Stimulated activated CD8-positive, alpha-beta memory T cell treated with anti-CD3 and anti-CD28 coated beads, Interleukin-15, amount 100 ng/mL, for 4 hours (primary cell): ENCODE data around the gene TPM4.

ENCODE experiments used
- DNase-seq, 2 donors: peaks; one replicate each; pipeline ENCODE4 v3.0.0-alpha.2; 2020; ENCODE audit warnings: low read depth in 2 of 2

The TPM4 gene

DNA sequence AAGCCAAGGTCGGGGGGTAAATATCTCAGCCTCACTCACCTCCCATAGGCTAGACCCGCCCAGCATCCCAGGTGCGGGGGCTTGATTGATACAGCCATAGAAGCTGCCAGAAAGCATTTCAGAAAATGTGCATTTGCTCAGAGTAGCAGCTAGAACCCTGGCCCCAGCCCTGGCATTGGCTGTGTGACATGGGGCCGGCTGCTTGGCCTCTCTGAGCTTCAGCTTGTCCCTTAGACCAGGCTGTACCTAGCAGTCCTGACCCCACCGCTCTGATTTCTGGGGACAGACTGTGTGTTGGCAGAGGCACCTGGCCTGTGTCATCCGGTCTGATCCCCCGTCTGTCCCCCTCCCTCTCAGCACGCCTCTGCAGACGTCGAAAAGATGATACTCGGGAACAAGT, 50.8 kb downstream of the TPM4 start:
- DNase-seq = no peak

DNA sequence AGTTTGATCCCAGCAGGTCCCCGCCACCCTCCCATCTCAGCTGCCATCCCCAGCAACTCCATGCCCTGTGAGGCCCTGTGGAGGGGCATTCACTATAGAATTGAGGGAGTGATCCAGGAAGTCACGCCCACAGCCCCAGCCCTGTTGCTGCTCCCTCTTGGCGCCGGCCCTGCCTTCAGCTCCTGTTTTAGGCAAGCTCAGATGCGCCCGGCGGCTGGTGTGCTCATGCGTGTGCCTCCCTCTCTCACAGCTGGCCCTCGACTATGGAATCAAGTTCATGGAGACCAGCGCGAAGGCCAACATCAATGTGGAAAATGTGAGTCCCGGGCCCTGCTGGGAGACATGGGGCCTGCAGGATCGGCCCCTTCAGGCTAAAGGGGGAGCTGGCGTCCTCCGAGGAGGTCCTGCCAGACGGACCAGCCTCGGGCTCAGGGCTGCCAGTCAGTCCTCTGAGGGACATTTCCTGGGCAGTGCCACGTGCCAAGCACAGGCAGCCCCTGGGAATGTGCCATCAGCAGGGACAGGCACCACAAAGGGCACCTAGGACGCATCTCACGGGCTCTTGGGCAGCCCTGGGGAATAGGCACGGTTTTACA, 51.6 kb downstream of the TPM4 start:
- no peak for DNase-seq

DNA sequence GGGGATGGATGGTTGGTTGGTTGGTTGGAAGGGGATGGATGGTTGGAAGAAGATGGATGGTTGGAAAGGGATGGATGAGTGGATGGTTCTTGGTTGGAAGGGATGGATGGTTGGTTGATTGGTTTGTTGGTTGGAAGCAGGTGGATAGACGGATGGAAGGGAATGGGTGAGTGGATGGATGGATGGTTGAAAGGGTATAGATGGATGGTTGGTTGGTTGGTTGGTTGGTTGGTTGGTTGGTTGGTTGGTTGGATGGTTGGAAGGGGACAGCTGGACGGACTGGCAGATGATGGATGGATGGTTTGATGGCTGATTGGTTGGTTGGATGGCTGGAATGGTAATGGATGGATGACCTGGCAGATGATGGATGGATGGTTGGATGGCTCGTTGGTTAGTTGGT, 55.4 kb downstream of the TPM4 start:
- no peak for DNase-seq

DNA sequence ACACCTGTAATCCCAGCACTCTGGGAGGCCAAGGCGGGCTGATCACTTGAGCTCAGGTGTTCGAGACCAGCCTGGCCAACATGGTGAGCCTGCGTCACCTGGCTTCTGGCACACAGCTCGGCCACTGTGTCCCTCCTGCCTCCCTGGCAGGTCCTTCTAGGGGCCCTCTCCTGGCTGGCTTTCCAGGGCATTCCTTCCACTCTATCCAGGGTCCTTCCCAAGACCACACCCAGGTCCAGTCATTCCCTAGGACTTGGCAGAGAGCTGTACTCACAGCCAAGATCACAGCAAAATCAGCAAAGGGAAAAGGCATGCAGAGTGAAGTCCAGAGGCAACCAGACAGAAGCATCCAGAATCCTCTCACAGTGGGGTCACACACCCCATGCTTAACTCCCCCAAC, 57.5 kb downstream of the TPM4 start:
- DNase-seq = no peak

DNA sequence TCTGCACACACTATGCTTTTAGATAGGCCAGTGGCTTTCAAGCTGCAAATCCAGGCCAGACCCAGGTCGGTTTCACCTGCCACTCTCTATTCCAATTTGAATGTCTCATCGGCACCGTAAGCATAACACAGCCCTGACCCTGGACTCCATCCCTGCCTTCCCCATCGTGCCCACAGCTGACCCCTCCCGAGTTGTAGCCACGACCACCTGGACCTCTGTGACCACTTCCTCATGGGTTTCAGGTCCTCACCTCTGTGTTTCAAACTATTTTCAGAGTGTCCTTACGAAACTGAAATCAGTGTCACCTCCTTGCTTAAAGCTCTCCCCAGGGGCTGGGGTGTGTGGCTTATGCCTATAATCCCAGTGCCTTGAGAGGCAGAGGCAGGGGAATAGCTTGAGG, 58.2 kb downstream of the TPM4 start:
- no peak for DNase-seq

DNA sequence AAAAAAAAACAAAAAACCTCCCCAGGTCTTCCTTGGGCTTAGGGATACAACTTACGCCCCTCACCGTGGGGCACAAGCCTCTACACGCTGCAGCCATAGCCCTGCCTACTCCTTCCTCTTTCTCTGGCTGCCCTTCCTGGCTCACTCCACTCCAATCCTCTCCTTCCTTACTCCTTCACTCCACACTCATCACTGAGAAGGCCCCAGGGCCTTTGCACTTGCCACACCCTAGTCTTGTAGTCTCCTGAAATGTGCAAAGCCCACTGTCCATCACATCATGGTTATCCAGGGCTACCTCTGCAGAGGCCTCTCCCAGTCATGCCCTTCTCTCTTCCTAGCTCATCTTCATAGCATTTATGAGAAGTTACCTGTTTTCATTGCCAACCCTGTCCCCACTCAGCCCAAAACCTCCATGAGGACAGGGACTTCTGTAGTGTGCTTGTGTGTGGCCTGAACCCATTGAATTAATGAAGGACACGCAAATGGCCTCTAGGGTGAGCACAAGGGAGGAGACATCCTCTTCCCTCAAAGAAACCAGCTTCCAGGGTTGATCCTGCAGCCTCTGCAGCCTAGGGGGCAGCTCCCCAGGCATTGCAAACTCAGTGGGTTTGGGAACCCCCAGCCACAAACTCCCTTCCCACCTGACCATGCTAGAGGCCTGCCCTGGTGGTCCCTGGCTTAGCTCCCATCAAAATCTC, 59.3 kb downstream of the TPM4 start:
- DNase-seq = no peak

DNA sequence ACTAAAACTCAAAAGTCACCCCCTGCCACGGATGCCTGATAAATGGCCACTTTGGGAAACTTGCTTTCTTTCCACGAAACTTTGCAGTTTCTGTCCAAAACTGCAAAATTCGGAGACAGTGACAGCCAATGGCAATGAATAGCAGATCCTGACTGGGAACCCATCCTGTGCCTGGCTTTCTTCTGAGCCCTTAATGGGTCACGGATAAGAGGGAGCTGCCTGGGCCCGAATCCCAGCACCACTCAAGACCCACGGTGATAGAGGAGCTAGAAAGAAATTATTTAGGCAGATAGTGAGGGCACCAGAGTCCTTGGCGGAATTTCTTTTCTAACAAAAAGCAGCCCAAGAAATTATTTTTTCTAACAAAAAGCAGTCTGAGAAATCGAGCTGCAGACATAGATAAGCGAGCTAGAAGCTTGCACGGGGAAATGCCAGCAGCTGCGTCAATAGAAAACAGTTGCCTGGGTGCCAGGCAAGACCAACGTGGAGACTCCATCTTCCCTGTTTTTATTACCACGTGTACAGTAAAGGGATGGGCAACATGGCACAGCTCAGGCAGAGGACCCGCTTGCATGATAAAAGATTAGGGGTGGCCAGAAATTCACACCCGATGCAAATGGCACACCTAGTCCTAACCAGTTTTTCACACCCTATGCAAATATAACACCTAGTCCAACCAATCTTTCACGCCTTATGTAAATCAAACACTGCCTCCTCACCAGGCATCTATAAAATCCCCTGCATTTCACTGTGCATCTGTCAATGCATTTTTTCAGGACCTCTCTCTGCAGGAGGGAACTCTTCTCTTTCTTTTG, 60.1 kb downstream of the TPM4 start:
- no peak for DNase-seq

DNA sequence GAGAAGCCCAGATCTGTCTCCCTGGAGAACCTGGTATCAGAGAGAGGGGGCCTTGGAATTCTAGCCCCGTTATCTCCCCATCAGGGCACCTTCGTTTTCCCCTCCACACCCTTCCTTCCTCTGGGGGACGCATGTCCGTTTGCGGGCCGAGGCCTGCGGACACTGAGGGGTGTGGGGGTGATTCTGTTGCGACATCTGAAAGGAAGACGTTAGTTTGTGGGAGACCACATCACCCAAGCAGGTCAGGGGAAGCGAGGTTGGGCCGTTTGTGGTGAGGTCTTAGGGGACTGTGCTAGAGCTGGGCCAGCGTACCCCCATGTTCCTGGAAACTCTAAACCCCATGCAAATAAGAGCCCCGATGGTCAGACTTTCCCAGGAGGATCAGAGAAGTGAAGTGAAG, 63.5 kb downstream of the TPM4 start:
- no peak for DNase-seq

DNA sequence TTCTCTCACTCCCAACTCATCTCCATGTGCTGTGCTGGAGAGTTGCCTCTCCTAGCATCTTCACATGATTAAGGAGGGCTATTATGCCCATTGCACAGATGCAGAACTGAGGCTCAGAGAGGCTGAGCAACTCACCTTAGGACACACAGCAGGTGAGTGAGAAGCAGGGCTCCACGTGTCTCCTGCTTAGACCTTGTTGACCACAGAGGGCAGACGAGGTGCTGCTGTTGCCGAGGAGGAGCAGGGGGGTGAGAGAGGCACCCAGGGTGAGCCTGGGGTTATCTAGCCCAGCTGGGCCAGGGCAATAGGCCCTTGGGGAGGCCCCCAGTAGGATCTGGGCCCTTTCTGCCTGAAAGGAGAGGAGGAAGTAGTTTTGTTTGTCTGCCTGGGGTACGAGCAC, 64.7 kb downstream of the TPM4 start:
- no peak for DNase-seq

DNA sequence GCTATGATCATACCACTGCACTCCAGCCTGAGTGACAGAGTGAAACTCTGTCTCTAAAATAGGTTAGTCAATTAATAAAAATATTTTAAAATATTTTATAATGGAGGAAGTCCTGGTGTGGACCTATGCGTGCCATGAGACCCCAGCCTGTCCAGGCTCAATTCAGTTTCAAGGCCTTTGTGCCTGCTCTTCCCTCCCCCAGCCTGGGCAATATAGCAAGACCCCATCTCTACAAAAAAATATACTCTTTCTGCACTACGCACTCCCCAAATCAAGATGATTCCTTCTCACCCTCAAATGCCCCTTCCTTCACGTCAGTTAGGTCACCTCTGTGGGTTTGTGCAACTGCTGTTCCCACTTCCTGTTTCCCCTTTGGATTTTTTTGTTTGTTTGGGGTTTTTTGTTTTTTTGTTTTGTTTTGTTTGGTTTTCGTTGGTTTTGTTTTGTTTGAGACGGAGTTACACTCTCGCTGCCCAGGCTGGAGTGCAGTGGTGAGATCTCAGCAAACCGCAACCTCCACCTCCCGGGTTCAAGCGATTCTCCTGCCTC, 65.8 kb downstream of the TPM4 start:
- no peak for DNase-seq

DNA sequence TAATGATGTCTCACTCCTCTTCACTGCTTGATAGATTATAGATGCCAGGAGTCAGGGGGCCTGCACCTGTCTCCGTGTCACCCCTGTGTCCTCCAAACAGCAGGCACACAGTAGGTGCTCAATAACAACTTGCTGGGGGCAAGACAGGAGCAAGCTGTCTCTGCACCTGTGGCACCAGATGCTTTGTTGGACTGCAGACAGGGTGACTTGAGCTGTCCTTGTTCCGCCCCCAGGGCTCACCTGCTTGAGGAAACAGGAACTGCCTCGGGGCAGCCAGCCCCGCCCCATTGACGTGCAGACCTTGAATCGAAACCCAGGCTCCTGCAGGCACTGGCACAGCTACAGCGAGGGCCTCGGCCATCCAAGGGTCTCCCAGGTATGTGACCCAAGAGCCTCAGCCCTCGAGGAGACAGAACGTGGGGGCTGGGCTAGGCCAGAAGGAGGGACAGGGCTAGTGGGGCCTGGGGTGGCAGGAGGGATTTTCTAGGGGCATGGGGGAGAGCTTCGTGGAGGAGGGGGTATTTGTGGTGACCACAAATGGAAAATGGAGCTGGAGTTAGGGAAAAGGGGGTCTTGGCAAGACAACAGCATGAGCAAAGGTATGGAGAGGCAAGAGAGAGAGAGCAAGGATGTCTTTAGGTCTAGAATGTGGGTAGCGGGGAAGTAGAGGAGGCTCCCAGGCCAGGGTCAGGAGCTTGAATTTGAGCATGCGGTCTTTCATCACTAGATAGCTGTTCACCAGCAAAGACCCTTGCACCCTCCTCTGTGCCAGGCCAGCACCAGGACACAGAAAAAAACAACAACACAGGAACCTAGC, 67.3 kb downstream of the TPM4 start, which contains the start of gene HSH2D:
HSH2D (plus strand) TSS at position 287 of the 817 bp plus-strand sequence. CDS start 5,066 bp downstream, outside the sequence.
- peak; percentile 49 to 69 for DNase-seq

DNA sequence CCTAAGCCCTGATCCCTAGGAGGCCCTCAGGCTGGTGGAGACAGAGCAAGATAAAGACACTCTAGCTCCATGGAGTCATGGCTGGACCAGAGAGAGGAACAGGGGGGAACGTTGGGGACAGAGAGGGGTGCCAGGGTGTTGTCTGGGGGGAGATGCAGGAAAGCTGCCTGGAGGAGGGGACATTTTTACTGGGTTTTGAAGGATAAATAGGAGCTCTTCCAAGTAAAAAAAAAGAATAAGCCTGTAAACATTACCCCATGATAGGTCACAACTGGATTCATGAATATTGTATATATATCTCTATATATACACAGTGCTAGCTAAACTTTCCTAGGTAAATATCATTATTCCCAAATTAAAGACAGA, 67.9 kb downstream of the TPM4 start:
- DNase-seq = no peak

DNA sequence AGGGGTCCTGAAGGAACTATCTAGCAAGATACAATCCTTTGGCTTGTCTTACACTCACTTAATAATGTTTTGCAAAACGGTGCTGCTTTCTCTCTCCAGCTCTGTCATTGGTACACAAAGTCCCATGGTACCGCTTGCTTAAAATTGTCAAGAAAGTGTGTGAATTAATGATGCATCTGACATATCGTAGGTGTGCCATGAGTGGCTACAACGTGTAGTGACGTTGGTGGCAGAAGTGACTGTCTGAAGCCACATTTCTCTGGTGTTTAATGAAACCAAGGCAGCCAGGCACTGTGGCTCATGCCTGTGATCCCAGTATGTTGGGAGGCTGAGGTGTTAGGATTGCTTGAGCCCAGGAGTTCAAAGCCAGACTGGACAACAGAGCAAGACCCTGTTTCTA, 69.8 kb downstream of the TPM4 start:
- no peak for DNase-seq

DNA sequence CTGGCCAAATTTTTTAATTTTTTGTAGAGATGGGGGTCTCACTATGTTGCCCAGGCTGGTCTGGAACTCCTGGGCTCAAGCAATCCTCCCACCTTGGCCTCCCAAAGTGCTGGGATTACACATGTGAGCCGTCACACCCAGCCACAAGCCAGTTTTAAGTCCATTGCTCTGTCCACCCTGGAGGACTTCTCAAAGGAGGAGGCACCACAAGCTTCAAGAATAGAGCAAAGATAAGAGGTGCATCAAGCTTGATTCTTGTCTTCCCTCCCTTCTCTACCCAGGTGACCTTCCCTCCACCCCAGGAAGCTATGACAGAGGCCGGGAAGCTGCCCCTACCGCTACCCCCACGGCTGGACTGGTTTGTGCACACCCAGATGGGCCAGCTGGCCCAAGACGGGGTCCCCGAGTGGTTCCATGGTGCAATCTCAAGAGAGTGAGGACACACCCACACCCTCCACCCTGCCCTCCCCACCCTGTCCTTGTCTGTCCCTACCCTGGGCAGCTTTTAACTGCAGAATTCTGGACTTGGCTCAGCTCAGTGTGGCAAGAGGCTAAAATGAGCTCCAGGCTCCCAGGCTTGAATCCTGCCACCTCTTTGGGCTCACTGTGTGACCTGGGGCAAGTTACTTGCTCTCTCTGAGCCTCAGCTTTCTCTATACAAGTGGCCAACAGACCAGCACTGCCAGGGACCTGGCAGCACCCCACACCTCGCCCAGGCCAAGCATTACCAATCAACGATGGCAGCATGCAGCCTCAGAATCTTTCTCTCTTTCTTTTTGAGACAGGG, 72.3 kb downstream of the TPM4 start:
- DNase-seq = no peak
